Naive thymus-derived CD4-positive, alpha-beta T cell (primary cell): ENCODE data around the gene CAPSL. TPM values are rescaled to one million over a fixed set of nuclear protein-coding genes. Genes with fewer than 3 reads are reported as not detected.

Experiments
- ATAC-seq: fragments of 150-1000 bp; cut with Tn5 transposase; 2 replicates; pipeline ENCODE4 v1.10.0; 2021; ENCODE audit warnings: mild to moderate bottlenecking, moderate library complexity
- CTCF ChIA-PET: fragments of 350-600 bp; sonication (Branson Sonifier 250); formaldehyde crosslinking; loops from one replicate; lab custom pipeline; 2021; ENCODE audit warnings: antibody characterized with exemption; lab: Charles Lee
- POLR2A ChIA-PET: fragments of 350-600 bp; sonication (Branson Sonifier 250); formaldehyde crosslinking; loops from one replicate; lab custom pipeline; 2021; ENCODE audit warnings: antibody characterized with exemption, inconsistent platforms; lab: Charles Lee
- DNase-seq, 9 donors: peaks; one replicate each; pipeline versions ENCODE4 v3.0.0 to v3.0.0-alpha.2; 2020 to 2022; ENCODE audit warnings: mixed read lengths in 1 of 9
- H3K27ac ChIP-seq: one replicate; pipeline ENCODE4 v1.7.0; 2013; ENCODE audit warnings: mild to moderate bottlenecking, low read depth, low read length, moderate library complexity
- H3K27me3 ChIP-seq, 2 donors: one replicate each; pipeline ENCODE4 v1.7.0; 2013; ENCODE audit warnings: low read length in 2 of 2, mild to moderate bottlenecking in 2 of 2, moderate library complexity in 2 of 2; ENCODE audit not compliant: control insufficient read depth in 2 of 2, insufficient read depth in 2 of 2
- H3K36me3 ChIP-seq, 3 experiments: 1 replicate in 2 of 3; 2 replicates in 1 of 3; pipeline ENCODE4 v1.7.0; 2013; ENCODE audit warnings: low read length in 3 of 3, mild to moderate bottlenecking in 3 of 3, moderate library complexity in 1 of 3; ENCODE audit not compliant: insufficient read depth in 3 of 3, control insufficient read depth in 2 of 3
- H3K4me1 ChIP-seq, 2 donors: one replicate each; pipeline ENCODE4 v1.7.0; 2013; ENCODE audit warnings: low read length in 2 of 2, mild to moderate bottlenecking in 2 of 2, moderate library complexity in 1 of 2; ENCODE audit not compliant: control insufficient read depth in 2 of 2, insufficient read depth in 2 of 2
- H3K4me3 ChIP-seq: 2 replicates; pipeline ENCODE4 v1.7.0; 2013; ENCODE audit warnings: mild to moderate bottlenecking, low read length
- H3K9me3 ChIP-seq, 3 experiments: 1 replicate in 2 of 3; 2 replicates in 1 of 3; pipeline ENCODE4 v1.7.0; 2013; ENCODE audit warnings: low read length in 3 of 3; ENCODE audit not compliant: control insufficient read depth in 2 of 3
- H3K27ac Mint-ChIP-seq, 9 donors: one replicate each; pipeline ENCODE4 v1.8.0; 2020 to 2022; ENCODE audit warnings: mixed read lengths in 9 of 9, mild to moderate bottlenecking in 8 of 9, moderate library complexity in 5 of 9, inconsistent platforms in 2 of 9
- H3K27me3 Mint-ChIP-seq, 5 donors: one replicate each; pipeline ENCODE4 v1.8.0; 2021 to 2022; ENCODE audit warnings: mixed read lengths in 5 of 5, mild to moderate bottlenecking in 1 of 5
- H3K36me3 Mint-ChIP-seq, 5 donors: one replicate each; pipeline ENCODE4 v1.8.0; 2020 to 2022; ENCODE audit warnings: mixed read lengths in 5 of 5, mild to moderate bottlenecking in 3 of 5, inconsistent platforms in 1 of 5
- H3K4me1 Mint-ChIP-seq, 7 donors: one replicate each; pipeline ENCODE4 v1.8.0; 2020 to 2022; ENCODE audit warnings: mixed read lengths in 7 of 7, mild to moderate bottlenecking in 3 of 7, inconsistent platforms in 1 of 7
- H3K4me3 Mint-ChIP-seq, 10 donors: one replicate each; pipeline ENCODE4 v1.8.0; 2020 to 2022; ENCODE audit warnings: mild to moderate bottlenecking in 10 of 10, mixed read lengths in 10 of 10, moderate library complexity in 6 of 10, inconsistent platforms in 2 of 10
- H3K9me3 Mint-ChIP-seq, 11 donors: one replicate each; pipeline ENCODE4 v1.8.0; 2020 to 2022; ENCODE audit warnings: mixed read lengths in 11 of 11, mild to moderate bottlenecking in 4 of 11, inconsistent platforms in 1 of 11, moderate library complexity in 1 of 11
- intact Hi-C, 2 donors: fragments of 100-400 bp; cut with micrococcal nuclease; formaldehyde crosslinking; loops; one replicate each; pipeline ENCODE4 v1.15.1; 2023
- polyA plus RNA-seq, 2 donors: library from polyadenylated mRNA; unstranded; fragments of 300-500 nt; fragmentation: Illumina TruSeq; gene quantifications; one replicate each; pipeline ENCODE4 v1.2.3, GENCODE V29; 2021
- total RNA-seq, 6 experiments: library from RNA in 5 of 6; stranded (reverse) in 5 of 6; gene quantifications; 1 replicate in 5 of 6; 2 replicates in 1 of 6; pipeline ENCODE4 v1.2.3 and lab custom pipeline; 2021 to 2026

The CAPSL gene
- total and polyA plus RNA-seq, 7 experiments from 2014 or later, result not detected

GRCh38 chr5:35902046-35902672 lies 36.3 kb downstream of the CAPSL start:
- Histone ChIP-seq H3K4me3 (no peak overlapping the region), H3K27ac (no peak overlapping the region), H3K36me3 (no peaks in the 10 kb centered on the region), H3K4me1 (peaks cover 10 to 12% of the 10 kb centered on the region in 2 donors), H3K9me3 (no peaks in the 10 kb centered on the region), H3K27me3 (no peaks in the 10 kb centered on the region)
- Mint-ChIP-seq H3K27me3 (no peaks in the 10 kb centered on the region), H3K36me3 (peaks cover 0 to 18% (median 0%) of the 10 kb centered on the region in 5 donors), H3K4me1 (peaks cover 28 to 76% (median 63%) of the 10 kb centered on the region in 7 donors), H3K9me3 (peaks cover 0 to 12% (median 0%) of the 10 kb centered on the region in 11 donors), H3K27ac (peak overlapping the region in 2 of 9 donors; percentile 25 to 40), H3K4me3 (peak overlapping the region in 1 of 10 donors; percentile 57)
- intact Hi-C loops, result loop anchor here (1.0 to 10.0 kb wide), 9 partner anchors 8 to 253 kb away; partner anchors contain the start of genes LMBRD2 (in 1 of the 2) and SKP2 (in 1 of the 2)
- peak; percentile 48 for ATAC-seq
- DNase-seq, result no peak
- CTCF ChIA-PET, result interaction anchor here (1.0 kb wide), 1 partner anchor 20 kb away, joined by 3 read pairs; no protein-coding TSS in a partner anchor
- POLR2A ChIA-PET, result interaction anchor here (0.8 to 1.2 kb wide), 2 partner anchors 20 to 48 kb away, joined by 3 to 7 read pairs; no protein-coding TSS in a partner anchor

- H3K36me3 ChIP-seq, result no peaks in the 10 kb centered on the region
- intact Hi-C loops, result loop anchor here (5.0 to 10.0 kb wide), 2 partner anchors 109 to 254 kb away; partner anchors contain the start of genes LMBRD2 (in 1 of the 2) and SKP2 (in 1 of the 2)
These were observed 37.3 kb downstream of the CAPSL start for GRCh38 chr5:35900972-35901695.

DNA sequence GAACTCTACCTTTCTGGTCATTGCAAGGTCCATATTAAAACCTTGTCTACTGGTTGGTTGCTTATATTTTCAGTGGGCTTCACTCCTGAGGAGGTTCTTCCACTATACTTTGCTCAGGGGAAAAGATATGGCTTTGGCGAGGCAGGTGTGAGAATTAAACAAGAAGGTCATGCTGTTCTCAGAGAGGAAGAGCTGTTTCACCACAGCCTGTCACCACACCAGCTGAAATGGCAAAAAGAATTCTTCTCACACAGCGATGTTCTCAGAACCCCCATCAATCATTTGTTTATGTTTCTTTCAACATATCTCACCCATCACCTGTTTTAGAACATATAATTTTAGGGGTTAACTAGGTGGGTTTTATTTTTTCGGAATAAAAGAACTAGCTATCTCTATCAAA lies 38.6 kb downstream of the CAPSL start:
- Mint-ChIP-seq H3K9me3 (peaks cover 0 to 8% (median 0%) of the 10 kb centered on the region in 11 donors), H3K36me3 (peaks cover 0 to 11% (median 0%) of the 10 kb centered on the region in 5 donors), H3K27ac (peak overlapping the region; percentile 13 to 83 (median 62)), H3K4me1 (peaks cover 24 to 65% (median 53%) of the 10 kb centered on the region in 7 donors), H3K4me3 (peak overlapping the region in 8 of 10 donors; percentile 28 to 84 (median 46)), H3K27me3 (no peaks in the 10 kb centered on the region)
- Histone ChIP-seq H3K9me3 (no peaks in the 10 kb centered on the region), H3K27ac (no peak overlapping the region), H3K36me3 (no peaks in the 10 kb centered on the region), H3K4me1 (peaks cover 10 to 12% of the 10 kb centered on the region in 2 donors), H3K27me3 (no peaks in the 10 kb centered on the region), H3K4me3 (no peak overlapping the region)
- CTCF ChIA-PET, result interaction anchor here (1.4 kb wide), 1 partner anchor 123 kb away, joined by 3 read pairs; no protein-coding TSS in a partner anchor
- POLR2A ChIA-PET, result interaction anchor here (0.7 to 2.2 kb wide), 7 partner anchors 15 to 120 kb away, joined by 3 to 8 read pairs (median 5); partner anchors contain the start of gene IL7R
- no peak for DNase-seq
- no peak for ATAC-seq
- intact Hi-C loops, result loop anchor here (1.0 to 10.0 kb wide), 3 partner anchors 15 to 255 kb away; partner anchors contain the start of genes LMBRD2 (in 1 of the 2) and SKP2 (in 1 of the 2)

More at GRCh38 chr5:35900972-35901695, 37.3 kb downstream of the CAPSL start:
- ChIA-PET CTCF (interaction anchor here (1.0 kb wide), 1 partner anchor 19 kb away, joined by 3 read pairs; no protein-coding TSS in a partner anchor), POLR2A (interaction anchor here (0.8 to 1.2 kb wide), 2 partner anchors 19 to 47 kb away, joined by 3 to 7 read pairs; no protein-coding TSS in a partner anchor)
- Mint-ChIP-seq H3K4me3 (peak overlapping the region in 6 of 10 donors; percentile 5 to 59 (median 20)), H3K4me1 (peaks cover 28 to 74% (median 63%) of the 10 kb centered on the region in 7 donors), H3K36me3 (peaks cover 0 to 16% (median 0%) of the 10 kb centered on the region in 5 donors), H3K27ac (peak overlapping the region in 2 of 9 donors; percentile 11 to 62), H3K9me3 (peaks cover 0 to 10% (median 0%) of the 10 kb centered on the region in 11 donors), H3K27me3 (no peaks in the 10 kb centered on the region)
- no peaks in the 10 kb centered on the region for H3K9me3 ChIP-seq
- ATAC-seq (peak; percentile 38), DNase-seq (no peak)
- no peak overlapping the region for H3K4me3 ChIP-seq
- no peaks in the 10 kb centered on the region for H3K27me3 ChIP-seq
- no peak overlapping the region for H3K27ac ChIP-seq
- peaks cover 10 to 12% of the 10 kb centered on the region in 2 donors for H3K4me1 ChIP-seq

DNA sequence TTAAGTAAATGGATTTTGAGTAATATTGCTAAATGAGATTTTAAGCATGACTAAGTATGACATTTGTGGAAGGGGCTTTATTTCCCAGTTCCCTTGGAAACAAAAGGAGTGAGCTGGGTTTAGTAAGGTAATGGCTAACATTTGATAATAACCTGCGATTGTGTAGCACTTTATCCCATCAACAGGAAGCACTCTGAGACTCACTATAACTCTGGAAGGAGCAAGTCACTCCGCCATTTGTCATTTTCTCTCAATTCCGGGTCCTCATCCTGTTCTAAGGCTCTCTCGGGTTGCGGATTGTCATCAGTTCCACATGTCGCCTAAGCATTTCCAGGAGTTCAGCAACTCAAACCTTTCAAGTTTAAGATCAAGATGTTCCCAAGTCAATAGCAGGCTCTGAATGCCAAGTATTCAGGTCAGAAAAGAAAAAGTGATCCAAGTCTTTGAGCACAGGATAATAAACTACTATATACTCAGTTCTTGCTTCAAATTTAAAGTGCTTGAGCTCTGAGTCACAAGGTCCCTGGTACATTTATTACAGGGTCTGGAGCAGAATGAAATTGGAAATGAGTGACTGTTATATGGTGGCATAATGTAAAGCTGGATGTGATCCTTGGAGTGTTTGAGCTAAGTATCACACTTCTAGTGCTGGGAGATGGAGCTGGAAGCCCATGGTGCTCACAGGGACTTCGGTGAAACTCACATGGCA lies 39.3 kb downstream of the CAPSL start:
- no peaks in the 10 kb centered on the region for H3K27me3 ChIP-seq
- Mint-ChIP-seq H3K27ac (peak overlapping the region; percentile 13 to 83 (median 53)), H3K4me1 (peaks cover 24 to 58% (median 46%) of the 10 kb centered on the region in 7 donors), H3K9me3 (peaks cover 0 to 4% (median 0%) of the 10 kb centered on the region in 11 donors), H3K27me3 (no peaks in the 10 kb centered on the region), H3K4me3 (peak overlapping the region in 9 of 10 donors; percentile 28 to 84 (median 39)), H3K36me3 (peaks cover 0 to 4% (median 0%) of the 10 kb centered on the region in 5 donors)
- no peaks in the 10 kb centered on the region for H3K9me3 ChIP-seq
- H3K36me3 ChIP-seq, result no peaks in the 10 kb centered on the region
- H3K4me1 ChIP-seq, result peaks cover 10 to 12% of the 10 kb centered on the region in 2 donors
- ATAC-seq (no peak), DNase-seq (no peak)
- POLR2A ChIA-PET, result interaction anchor here (0.6 to 2.2 kb wide), 11 partner anchors 14 to 132 kb away, joined by 3 to 8 read pairs (median 5); partner anchors contain the start of gene IL7R
- intact Hi-C loops, result loop anchor here in 1 of 2 donors (1.0 kb wide), 1 partner anchor 15 kb away; no protein-coding TSS in a partner anchor
- no peak overlapping the region for H3K27ac ChIP-seq
- no peak overlapping the region for H3K4me3 ChIP-seq
- CTCF ChIA-PET, result interaction anchor here (0.6 to 1.4 kb wide), 2 partner anchors 122 to 1116 kb away, joined by 3 read pairs; no protein-coding TSS in a partner anchor

GRCh38 chr5:35894131-35894530 lies 44.3 kb downstream of the CAPSL start:
- Histone ChIP-seq H3K36me3 (no peaks in the 10 kb centered on the region), H3K9me3 (no peaks in the 10 kb centered on the region), H3K27ac (no peak overlapping the region), H3K4me3 (no peak overlapping the region), H3K4me1 (peaks cover 0 to 1% of the 10 kb centered on the region in 2 donors), H3K27me3 (no peaks in the 10 kb centered on the region)
- Mint-ChIP-seq H3K27ac (no peak overlapping the region), H3K4me1 (peaks cover 4 to 24% (median 7%) of the 10 kb centered on the region in 7 donors), H3K36me3 (peaks cover 0 to 5% (median 0%) of the 10 kb centered on the region in 5 donors), H3K9me3 (peaks cover 0 to 3% (median 0%) of the 10 kb centered on the region in 11 donors), H3K27me3 (no peaks in the 10 kb centered on the region), H3K4me3 (no peak overlapping the region)
- no peak for ATAC-seq
- intact Hi-C loops, result loop anchor here in 1 of 2 donors (1.0 kb wide), 1 partner anchor 8 kb away; no protein-coding TSS in a partner anchor
- POLR2A ChIA-PET, result interaction anchor here (0.8 to 1.1 kb wide), 3 partner anchors 12 to 38 kb away, joined by 4 to 5 read pairs (median 4); no protein-coding TSS in a partner anchor
- no peak for DNase-seq
- CTCF ChIA-PET, result interaction anchor here (0.5 kb wide), 1 partner anchor 337 kb away, joined by 3 read pairs; no protein-coding TSS in a partner anchor
